ENCODE results near the gene TMEM18. TPM values are rescaled to one million over a fixed set of nuclear protein-coding genes. Genes with fewer than 3 reads are reported as not detected.
"Not testable (repeated sequence)": the region's sequence is repeated elsewhere in the genome, so short reads cannot be mapped to it uniquely, and the experiment has no call there.

The TMEM18 gene
- total RNA-seq, 4 donors from 2014 or later = 8.7 to 27.3 (median 10.2) TPM

DNA sequence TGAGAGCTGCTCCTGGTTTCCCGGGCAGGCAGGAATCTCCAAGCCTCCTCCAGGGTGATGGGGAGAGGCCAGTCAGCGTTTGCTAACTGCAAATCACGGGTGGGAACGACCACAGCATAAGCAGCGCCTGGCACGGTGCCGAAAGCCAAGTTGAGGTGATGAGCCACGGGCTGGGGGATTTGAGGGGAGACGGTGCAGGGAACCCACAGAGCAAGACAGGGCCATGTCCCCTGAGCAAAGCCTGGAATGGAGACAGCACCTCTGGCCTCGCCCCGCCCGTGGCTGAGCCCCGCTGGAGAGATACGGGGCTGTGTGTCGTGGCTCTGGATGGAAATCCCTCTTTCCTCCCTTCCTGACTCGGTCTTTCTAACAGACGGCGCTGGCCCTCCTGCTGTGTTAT is 31.5 kb upstream of the TMEM18 start:
- Histone ChIP-seq H3K9me3 (no peaks in the 10 kb centered on the region), H3K4me1 (no peaks in the 10 kb centered on the region), H3K4me3 (no peak overlapping the region), H3K27me3 (peaks cover 0 to 10% (median 0%) of the 10 kb centered on the region in 4 donors), H3K36me3 (no peaks in the 10 kb centered on the region), H3K27ac (replicated peaks in 1 of 4) (no peak overlapping the region)
- TF ChIP-seq POLR2AphosphoS5 (IDR thresholded peaks at IDR 0.05) (no peak), POLR2A (IDR thresholded peaks at IDR 0.05; ENCODE audit: low read depth) (no peak), EP300 (IDR thresholded peaks at IDR 0.05) (no peak)
- TF ChIP-seq, protein P1, sequence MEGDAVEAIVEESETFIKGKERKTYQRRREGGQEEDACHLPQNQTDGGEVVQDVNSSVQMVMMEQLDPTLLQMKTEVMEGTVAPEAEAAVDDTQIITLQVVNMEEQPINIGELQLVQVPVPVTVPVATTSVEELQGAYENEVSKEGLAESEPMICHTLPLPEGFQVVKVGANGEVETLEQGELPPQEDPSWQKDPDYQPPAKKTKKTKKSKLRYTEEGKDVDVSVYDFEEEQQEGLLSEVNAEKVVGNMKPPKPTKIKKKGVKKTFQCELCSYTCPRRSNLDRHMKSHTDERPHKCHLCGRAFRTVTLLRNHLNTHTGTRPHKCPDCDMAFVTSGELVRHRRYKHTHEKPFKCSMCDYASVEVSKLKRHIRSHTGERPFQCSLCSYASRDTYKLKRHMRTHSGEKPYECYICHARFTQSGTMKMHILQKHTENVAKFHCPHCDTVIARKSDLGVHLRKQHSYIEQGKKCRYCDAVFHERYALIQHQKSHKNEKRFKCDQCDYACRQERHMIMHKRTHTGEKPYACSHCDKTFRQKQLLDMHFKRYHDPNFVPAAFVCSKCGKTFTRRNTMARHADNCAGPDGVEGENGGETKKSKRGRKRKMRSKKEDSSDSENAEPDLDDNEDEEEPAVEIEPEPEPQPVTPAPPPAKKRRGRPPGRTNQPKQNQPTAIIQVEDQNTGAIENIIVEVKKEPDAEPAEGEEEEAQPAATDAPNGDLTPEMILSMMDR (IDR thresholded peaks at IDR 0.05) = no peak
- 83% methylated on average over 18 of the region's 18 CpGs for WGBS
- intact Hi-C loops (cut with DNase I) = no loop called here
- DNase-seq (ENCODE audit: extremely low spot score) = peak; percentile 70

DNA sequence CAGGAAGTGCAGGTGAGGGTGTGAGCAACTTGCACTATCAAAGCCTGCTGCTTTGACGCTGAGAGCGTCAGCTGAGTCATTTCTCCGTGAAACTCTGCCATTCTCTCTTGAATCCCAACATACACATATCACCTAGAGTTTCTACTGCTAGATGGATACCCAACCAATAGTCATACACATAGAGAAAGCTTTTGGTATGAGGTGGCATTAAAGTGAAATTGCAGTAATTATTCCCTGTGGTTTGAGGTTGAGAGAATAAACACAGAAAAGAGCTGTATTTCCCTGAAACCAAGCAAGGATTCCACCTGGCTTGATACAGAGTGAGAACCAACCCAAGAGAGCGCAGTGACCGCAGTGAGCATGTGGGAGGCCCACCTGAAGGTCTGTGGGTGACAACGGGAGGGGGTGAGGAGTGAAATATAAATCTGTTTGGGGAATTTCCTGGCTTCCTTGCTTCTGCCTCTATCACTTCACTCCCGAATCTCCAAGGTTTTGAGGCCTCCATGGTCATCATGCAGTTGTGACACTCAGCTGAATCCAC is 28.8 kb upstream of the TMEM18 start:
- WGBS = 84% methylated on average over 7 of the region's 7 CpGs
- Histone ChIP-seq H3K27me3 (peaks cover 0 to 3% (median 0%) of the 10 kb centered on the region in 4 donors), H3K9me3 (no peaks in the 10 kb centered on the region), H3K4me1 (no peaks in the 10 kb centered on the region), H3K27ac (replicated peaks in 1 of 4) (no peak overlapping the region), H3K36me3 (no peaks in the 10 kb centered on the region), H3K4me3 (no peak overlapping the region)
- intact Hi-C loops (cut with DNase I) = no loop called here
- DNase-seq (ENCODE audit: extremely low spot score) = peak; percentile 57
- TF ChIP-seq, protein P1 (IDR thresholded peaks at IDR 0.05) = no peak
- TF ChIP-seq EP300 (IDR thresholded peaks at IDR 0.05) = no peak
- no peak for TF ChIP-seq POLR2A (IDR thresholded peaks at IDR 0.05; ENCODE audit: low read depth)
- no peak for TF ChIP-seq POLR2AphosphoS5 (IDR thresholded peaks at IDR 0.05)

DNA sequence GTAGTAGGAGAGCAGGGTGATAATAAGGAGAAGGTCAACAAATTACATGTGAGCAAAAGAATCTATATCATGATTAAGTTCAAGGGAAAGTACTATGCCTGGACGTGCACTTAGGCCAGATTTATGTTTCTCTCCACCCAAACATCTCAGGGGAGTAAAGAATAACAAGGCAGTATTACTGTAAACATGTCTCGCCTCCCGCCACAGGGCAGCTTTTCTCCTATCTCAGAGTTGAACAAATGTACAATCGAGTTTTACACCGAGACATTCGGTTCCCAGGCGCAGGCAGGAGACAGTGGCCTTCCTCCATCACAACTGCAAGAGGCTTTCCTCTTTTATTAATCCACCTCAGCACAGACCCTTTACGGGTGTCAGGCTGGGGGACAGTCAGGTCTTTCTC is 25.6 kb upstream of the TMEM18 start:
- H3K4me1 ChIP-seq; H3K9me3 ChIP-seq; intact Hi-C loops (cut with DNase I); H3K36me3 ChIP-seq; DNase-seq (ENCODE audit: extremely low spot score); H3K27me3 ChIP-seq; H3K4me3 ChIP-seq; H3K27ac ChIP-seq (replicated peaks in 1 of 4): not testable (repeated sequence)
- 78% methylated on average over 8 of the region's 8 CpGs for WGBS

DNA sequence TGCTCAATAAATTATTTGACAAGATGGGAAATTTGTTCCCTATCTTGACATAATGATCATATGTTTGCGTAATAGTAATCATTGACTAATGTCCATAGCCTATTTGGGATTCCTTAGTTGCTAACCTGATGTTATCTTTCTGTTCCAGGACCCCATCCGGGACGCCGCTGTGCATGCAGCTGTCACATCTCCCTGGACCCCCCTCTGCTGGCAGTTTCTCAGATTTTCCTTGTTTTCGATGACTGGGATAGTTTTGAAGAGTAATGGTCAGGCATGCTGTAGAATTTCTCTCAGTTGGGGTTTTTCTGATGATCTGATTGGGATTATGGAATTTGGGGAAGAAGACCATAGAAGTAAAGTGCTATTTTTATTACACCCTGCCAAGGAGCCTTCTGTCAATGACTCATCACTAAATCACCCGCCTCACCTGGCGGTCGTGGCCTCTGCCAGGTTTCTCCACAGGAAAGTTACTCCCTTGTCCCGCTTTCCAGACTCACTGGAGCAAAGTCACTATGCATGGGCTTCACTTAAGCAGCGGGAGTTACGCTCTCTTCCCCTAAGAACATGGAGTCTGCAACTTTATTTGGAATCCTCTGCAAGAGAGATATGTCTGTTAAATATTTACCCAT is 19.9 kb upstream of the TMEM18 start:
- no peaks in the 10 kb centered on the region for H3K9me3 ChIP-seq
- no peak for DNase-seq (ENCODE audit: extremely low spot score)
- H3K4me3 ChIP-seq = no peak overlapping the region
- H3K27me3 ChIP-seq = no peaks in the 10 kb centered on the region
- no peak overlapping the region for H3K27ac ChIP-seq (replicated peaks in 1 of 4)
- peaks cover 0 to 4% (median 0%) of the 10 kb centered on the region in 4 donors for H3K4me1 ChIP-seq
- intact Hi-C loops (cut with DNase I) = no loop called here
- H3K36me3 ChIP-seq = no peaks in the 10 kb centered on the region
- TF ChIP-seq, protein P1 (IDR thresholded peaks at IDR 0.05) = no peak
- TF ChIP-seq POLR2A (IDR thresholded peaks at IDR 0.05; ENCODE audit: low read depth) = no peak
- TF ChIP-seq EP300 (IDR thresholded peaks at IDR 0.05) = no peak
- no peak for TF ChIP-seq POLR2AphosphoS5 (IDR thresholded peaks at IDR 0.05)
- 91% methylated on average over 11 of the region's 11 CpGs for WGBS

DNA sequence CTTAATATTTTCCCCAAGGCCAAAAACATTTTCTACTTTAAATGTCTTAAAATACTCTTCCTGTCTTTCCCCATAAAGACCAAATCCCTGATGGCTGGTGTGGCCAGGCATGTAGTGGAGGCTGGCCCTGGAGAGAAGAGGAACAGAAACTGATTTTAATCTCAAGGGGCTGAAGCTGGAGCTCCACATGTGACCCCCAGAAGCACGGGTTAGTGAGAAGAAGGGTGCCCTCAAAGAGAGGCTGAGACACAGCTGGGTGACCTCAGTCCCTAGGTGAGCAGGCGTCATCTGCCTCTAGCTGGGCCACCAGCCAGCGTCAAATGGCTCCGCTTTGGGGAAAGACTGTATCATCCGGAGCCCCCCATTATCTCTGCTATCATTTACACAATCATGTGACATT is 19.3 kb upstream of the TMEM18 start:
- DNase-seq (ENCODE audit: extremely low spot score) = peak; percentile 84
- TF ChIP-seq POLR2A (IDR thresholded peaks at IDR 0.05; ENCODE audit: low read depth) = no peak
- TF ChIP-seq, protein P1 (IDR thresholded peaks at IDR 0.05) = no peak
- TF ChIP-seq POLR2AphosphoS5 (IDR thresholded peaks at IDR 0.05) = no peak
- no peak for TF ChIP-seq EP300 (IDR thresholded peaks at IDR 0.05)
- no peaks in the 10 kb centered on the region for H3K9me3 ChIP-seq
- 77% methylated on average over 5 of the region's 5 CpGs for WGBS
- no peak overlapping the region for H3K4me3 ChIP-seq
- peaks cover 0 to 4% (median 0%) of the 10 kb centered on the region in 4 donors for H3K4me1 ChIP-seq
- intact Hi-C loops (cut with DNase I) = no loop called here
- H3K27ac ChIP-seq (replicated peaks in 1 of 4) = no peak overlapping the region
- H3K36me3 ChIP-seq = no peaks in the 10 kb centered on the region
- H3K27me3 ChIP-seq = no peaks in the 10 kb centered on the region

Measured in esophagus muscularis mucosa (tissue), 4 donors.